Brain pericyte (primary cell): Measurements from ENCODE around the gene CAV3.

Experiments
- DNase-seq: peaks from one replicate; pipeline ENCODE4 v3.0.0-alpha.2; 2012; ENCODE audit warnings: low read depth, low spot score

CAV3 gene

GRCh38 chr3:8734908-8735307 lies 1.3 kb downstream of the CAV3 start:
- no peak for DNase-seq

DNA sequence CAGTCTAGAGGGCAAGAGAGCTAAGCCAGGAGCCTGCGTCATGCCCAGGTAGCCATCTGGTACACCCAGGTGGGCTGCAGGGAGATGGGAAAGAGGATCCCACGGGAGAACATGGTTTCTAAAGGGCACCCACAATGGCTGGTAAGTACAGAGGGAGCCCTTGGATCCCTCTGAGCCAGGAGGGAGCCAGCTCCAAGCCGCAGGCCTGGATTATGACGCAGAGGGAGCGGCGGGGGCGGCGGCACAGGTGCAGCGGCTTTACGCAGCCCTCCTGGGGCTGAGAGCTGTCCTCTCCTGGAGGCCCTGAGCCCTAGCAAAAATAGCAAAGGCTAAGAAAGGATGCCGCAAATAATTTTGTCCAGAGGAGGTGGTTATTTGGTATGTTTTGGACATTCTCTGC lies 2.8 kb downstream of the CAV3 start:
- DNase-seq, result no peak

DNA sequence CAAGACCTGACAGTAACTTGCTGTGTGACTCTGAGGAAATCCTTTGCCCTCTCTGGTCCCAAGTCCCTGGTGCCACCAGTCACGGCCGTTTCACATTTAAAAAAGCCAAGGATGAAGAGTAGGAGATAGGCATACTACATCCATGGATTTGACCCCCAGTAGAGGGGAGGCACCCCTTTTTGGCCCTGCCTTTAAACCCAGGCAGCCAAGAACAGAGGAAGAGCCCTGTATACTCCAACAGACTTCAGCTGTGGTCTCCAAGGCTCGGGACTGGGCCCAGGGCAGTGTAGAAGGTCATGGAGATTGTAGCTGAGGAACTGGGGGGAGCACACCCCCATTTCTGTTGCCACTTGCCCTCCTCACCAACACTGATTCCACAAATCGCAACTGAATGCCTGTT lies 3.7 kb downstream of the CAV3 start:
- DNase-seq, result no peak

GRCh38 chr3:8737823-8738222 lies 4.2 kb downstream of the CAV3 start:
- no peak for DNase-seq

- DNase-seq, result no peak
These were observed 5.0 kb downstream of the CAV3 start for GRCh38 chr3:8738639-8739038.

- no peak for DNase-seq
These were observed 6.3 kb downstream of the CAV3 start for GRCh38 chr3:8739757-8740504.

- peak; percentile 30 for DNase-seq
These were observed 8.1 kb downstream of the CAV3 start for GRCh38 chr3:8741581-8742261.

DNA sequence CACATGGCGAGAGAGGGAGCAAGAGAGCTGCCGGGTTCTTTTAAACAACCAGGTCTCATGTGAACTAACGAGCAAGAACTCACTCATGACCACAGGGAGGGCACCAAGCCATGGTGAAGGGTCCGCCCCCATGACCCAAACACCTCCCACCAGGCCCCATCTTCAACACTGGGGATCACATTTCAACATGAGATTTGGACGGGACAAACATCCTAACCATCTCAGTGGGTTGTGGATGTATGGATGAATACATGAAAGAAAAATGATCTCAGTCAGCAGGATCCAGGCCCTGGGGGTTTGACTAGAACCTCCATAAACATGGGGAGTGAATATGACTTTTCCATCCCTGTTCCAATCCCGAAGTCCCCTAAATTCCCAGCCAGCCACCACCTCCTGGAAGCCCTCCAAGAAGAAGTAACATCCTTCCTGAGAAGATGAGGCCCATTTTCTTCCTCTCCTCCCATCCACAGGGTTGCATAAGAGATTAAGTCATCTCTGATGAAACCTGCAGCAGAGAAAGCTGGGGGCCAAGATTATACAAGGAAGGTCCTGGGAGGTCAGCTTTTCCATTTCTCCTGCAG lies 9.5 kb downstream of the CAV3 start:
- DNase-seq, result no peak

- no peak for DNase-seq
These were observed 10.3 kb downstream of the CAV3 start for GRCh38 chr3:8743911-8744310.

DNA sequence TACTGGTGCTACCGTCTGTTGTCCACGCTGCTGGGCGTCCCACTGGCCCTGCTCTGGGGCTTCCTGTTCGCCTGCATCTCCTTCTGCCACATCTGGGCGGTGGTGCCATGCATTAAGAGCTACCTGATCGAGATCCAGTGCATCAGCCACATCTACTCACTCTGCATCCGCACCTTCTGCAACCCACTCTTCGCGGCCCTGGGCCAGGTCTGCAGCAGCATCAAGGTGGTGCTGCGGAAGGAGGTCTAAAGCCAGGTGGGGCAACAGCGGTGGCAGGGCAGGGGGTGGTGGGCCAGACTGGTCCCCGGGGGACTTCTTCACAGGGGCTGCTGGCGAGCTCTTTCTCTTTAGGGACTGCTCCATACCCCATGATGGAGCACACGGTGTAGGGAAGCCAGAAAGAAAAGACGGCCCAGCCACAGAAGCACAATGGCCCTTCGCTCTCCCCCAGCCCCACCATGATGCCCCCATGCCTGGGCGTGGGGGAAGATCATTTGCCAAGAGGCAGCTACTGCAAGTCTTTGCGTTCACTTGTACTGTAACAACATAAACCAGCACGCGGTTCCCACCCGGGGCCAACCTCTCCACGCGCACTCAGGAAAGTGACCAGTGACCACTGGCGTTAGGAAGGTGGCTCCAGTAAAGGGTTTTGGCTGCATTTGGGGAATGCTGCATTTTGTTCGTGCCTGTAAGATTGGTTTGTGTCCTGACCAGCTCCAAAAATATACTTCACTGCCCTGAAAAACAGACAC lies 12.2 kb downstream of the CAV3 start:
- no peak for DNase-seq

DNA sequence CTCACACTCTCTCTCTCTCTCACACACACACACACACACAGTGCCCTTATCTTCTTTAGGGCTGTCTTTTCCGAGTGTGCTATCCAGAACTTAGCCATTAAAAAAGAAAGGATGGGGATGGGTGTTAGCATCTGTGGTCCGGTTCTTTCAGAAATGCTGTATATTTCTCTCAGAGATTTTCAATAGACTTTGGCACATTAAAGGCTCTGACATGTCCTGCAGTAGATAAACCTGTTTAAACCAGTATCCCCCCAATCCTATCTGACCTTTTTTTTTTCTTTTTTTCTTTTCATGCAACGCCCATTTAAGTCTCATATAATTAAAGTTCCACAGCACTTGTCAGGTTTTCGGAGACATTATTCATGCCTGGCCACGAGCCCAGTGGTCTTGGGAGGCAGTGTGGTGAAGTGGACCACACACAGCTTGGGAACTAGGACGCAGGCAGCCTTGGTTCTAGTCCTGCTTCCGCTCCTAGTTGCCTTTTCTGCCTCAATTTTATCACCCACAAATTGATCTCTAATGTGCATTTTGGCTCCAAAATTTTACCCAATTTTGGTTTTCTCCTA lies 13.3 kb downstream of the CAV3 start:
- DNase-seq, result no peak

GRCh38 chr3:8749316-8749715 lies 15.7 kb downstream of the CAV3 start:
- DNase-seq, result no peak

- no peak for DNase-seq
These were observed 19.2 kb downstream of the CAV3 start for GRCh38 chr3:8752832-8753231.

GRCh38 chr3:8755097-8755496 lies 21.5 kb downstream of the CAV3 start:
- DNase-seq, result no peak

- no peak for DNase-seq
These were observed 22.1 kb downstream of the CAV3 start for GRCh38 chr3:8755564-8756237.

GRCh38 chr3:8756671-8757070 lies 23.1 kb downstream of the CAV3 start:
- DNase-seq, result no peak

DNA sequence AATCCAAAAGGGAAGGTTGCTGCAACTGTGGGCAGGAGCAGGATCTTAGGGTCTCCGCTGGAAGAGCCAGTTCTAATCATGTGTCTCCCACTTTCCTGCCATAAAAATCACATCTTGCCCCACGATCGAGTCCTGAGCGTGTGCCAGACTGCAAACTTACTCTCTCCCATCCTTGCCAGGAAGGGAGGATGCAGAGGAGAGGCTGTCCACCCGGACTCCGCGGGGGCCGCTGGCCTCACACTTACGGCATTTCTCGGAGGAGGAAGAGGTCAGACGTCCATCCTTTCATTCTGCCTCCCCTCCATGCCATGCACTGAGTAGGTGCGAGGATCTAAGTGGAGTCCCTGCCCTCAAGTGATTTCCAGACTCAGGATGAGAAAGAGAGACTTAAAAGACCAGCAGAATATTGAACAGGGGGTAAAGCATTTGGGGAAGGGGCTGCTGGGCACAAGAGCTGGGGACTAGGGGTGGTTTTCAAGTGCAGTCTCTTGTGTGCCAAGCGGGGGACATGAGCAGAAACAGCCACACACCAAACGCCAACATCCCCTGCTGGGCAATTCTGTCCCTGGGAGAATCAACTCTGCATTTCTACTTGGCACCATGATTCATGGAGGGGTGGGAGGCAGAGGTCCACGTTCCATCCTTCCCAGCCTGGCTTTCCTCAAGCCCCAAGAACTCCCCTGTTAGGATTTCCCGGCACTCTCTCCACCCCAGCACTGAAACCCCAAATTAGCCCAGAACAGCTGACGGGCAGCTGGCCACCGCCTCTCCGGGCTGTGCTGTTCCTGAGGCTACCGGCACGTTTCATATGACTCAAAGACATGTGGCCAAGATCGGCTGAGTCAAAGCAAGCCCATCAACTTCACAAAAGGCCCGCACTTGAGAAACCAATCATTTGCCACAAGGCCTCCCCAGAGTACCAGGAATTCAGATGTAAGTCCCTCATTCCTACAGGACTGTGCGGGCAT lies 24.2 kb downstream of the CAV3 start:
- DNase-seq, result no peak

DNA sequence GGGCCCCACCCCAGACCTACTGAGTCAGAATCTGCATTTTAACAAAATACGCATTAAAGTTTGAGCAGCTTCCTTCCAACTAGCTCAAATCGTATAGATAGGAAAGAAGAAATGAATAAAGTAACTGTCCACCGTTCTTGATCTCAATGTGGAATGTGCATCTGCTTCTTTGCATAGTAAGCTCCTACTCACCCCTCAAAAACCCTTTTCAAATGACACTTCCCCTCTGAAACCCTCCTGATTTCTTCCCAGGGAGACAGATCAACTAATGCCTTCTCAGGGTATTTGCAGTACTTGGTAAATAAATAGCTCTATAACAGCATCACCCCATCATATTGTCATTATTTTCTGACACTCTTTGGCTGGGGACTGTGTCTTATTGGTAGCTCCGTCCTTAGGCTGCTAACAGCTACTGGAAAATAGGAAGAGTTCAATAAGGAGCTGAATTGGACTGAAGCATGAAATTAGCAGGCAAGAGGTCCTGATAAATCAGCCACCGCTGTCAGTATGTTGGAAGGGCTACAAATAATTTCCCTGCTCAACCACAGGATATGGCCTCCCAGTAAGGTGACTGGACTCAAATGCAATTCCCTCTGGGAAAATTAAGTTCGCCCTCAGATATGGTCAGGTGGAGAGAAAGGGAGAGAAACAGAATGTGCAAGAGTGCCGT lies 25.6 kb downstream of the CAV3 start:
- no peak for DNase-seq

- DNase-seq, result no peak
These were observed 26.5 kb downstream of the CAV3 start for GRCh38 chr3:8760091-8760490.

- DNase-seq, result no peak
These were observed 26.9 kb downstream of the CAV3 start for GRCh38 chr3:8760506-8760905.
